ENCODE measurements around the gene RPS6KA2.

The RPS6KA2 gene

GRCh38 chr6:166502453-166502852 is 124.6 kb downstream of the RPS6KA2 start:
- Mint-ChIP-seq H3K4me3 (no peak overlapping the region), H3K27me3 (ENCODE audit: low read depth) (no peaks in the 10 kb centered on the region), H3K9me3 (no peaks in the 10 kb centered on the region), H3K36me3 (ENCODE audit: low read depth) (no peaks in the 10 kb centered on the region), H3K27ac (no peak overlapping the region), H3K4me1 (ENCODE audit: low read depth) (no peaks in the 10 kb centered on the region)
- no peak for DNase-seq (ENCODE audit: low spot score)

GRCh38 chr6:166501246-166501645 is 125.8 kb downstream of the RPS6KA2 start:
- Mint-ChIP-seq H3K4me3 (no peak overlapping the region), H3K27ac (no peak overlapping the region), H3K36me3 (ENCODE audit: low read depth) (no peaks in the 10 kb centered on the region), H3K9me3 (no peaks in the 10 kb centered on the region), H3K4me1 (ENCODE audit: low read depth) (no peaks in the 10 kb centered on the region), H3K27me3 (ENCODE audit: low read depth) (no peaks in the 10 kb centered on the region)
- no peak for DNase-seq (ENCODE audit: low spot score)

- no peaks in the 10 kb centered on the region for H3K9me3 Mint-ChIP-seq
- H3K36me3 Mint-ChIP-seq (ENCODE audit: low read depth): no peaks in the 10 kb centered on the region
- no peak overlapping the region for H3K4me3 Mint-ChIP-seq
- DNase-seq (ENCODE audit: low spot score): no peak
- no peak overlapping the region for H3K27ac Mint-ChIP-seq
- H3K4me1 Mint-ChIP-seq (ENCODE audit: low read depth): no peaks in the 10 kb centered on the region
- H3K27me3 Mint-ChIP-seq (ENCODE audit: low read depth): no peaks in the 10 kb centered on the region
Observed at GRCh38 chr6:166500246-166500645, 126.8 kb downstream of the RPS6KA2 start.

GRCh38 chr6:166499350-166500163 is 127.5 kb downstream of the RPS6KA2 start:
- no peak for DNase-seq (ENCODE audit: low spot score)
- H3K27ac Mint-ChIP-seq: no peak overlapping the region
- no peaks in the 10 kb centered on the region for H3K27me3 Mint-ChIP-seq (ENCODE audit: low read depth)
- H3K36me3 Mint-ChIP-seq (ENCODE audit: low read depth): no peaks in the 10 kb centered on the region
- no peaks in the 10 kb centered on the region for H3K9me3 Mint-ChIP-seq
- H3K4me1 Mint-ChIP-seq (ENCODE audit: low read depth): no peaks in the 10 kb centered on the region
- H3K4me3 Mint-ChIP-seq: no peak overlapping the region

- H3K27me3 Mint-ChIP-seq (ENCODE audit: low read depth): no peaks in the 10 kb centered on the region
- no peak for DNase-seq (ENCODE audit: low spot score)
- H3K4me3 Mint-ChIP-seq: no peak overlapping the region
- no peak overlapping the region for H3K27ac Mint-ChIP-seq
- no peaks in the 10 kb centered on the region for H3K4me1 Mint-ChIP-seq (ENCODE audit: low read depth)
- H3K9me3 Mint-ChIP-seq: no peaks in the 10 kb centered on the region
- no peaks in the 10 kb centered on the region for H3K36me3 Mint-ChIP-seq (ENCODE audit: low read depth)
Observed at GRCh38 chr6:166498661-166499349, 128.2 kb downstream of the RPS6KA2 start.

GRCh38 chr6:166498228-166498627 is 128.8 kb downstream of the RPS6KA2 start:
- no peaks in the 10 kb centered on the region for H3K9me3 Mint-ChIP-seq
- H3K4me1 Mint-ChIP-seq (ENCODE audit: low read depth): no peaks in the 10 kb centered on the region
- no peak overlapping the region for H3K27ac Mint-ChIP-seq
- H3K4me3 Mint-ChIP-seq: no peak overlapping the region
- H3K27me3 Mint-ChIP-seq (ENCODE audit: low read depth): no peaks in the 10 kb centered on the region
- DNase-seq (ENCODE audit: low spot score): no peak
- H3K36me3 Mint-ChIP-seq (ENCODE audit: low read depth): no peaks in the 10 kb centered on the region

GRCh38 chr6:166497087-166497899 is 129.8 kb downstream of the RPS6KA2 start:
- no peaks in the 10 kb centered on the region for H3K27me3 Mint-ChIP-seq (ENCODE audit: low read depth)
- no peak overlapping the region for H3K27ac Mint-ChIP-seq
- no peaks in the 10 kb centered on the region for H3K9me3 Mint-ChIP-seq
- no peak for DNase-seq (ENCODE audit: low spot score)
- H3K4me3 Mint-ChIP-seq: no peak overlapping the region
- no peaks in the 10 kb centered on the region for H3K36me3 Mint-ChIP-seq (ENCODE audit: low read depth)
- H3K4me1 Mint-ChIP-seq (ENCODE audit: low read depth): no peaks in the 10 kb centered on the region

- H3K9me3 Mint-ChIP-seq: no peaks in the 10 kb centered on the region
- no peak for DNase-seq (ENCODE audit: low spot score)
- no peaks in the 10 kb centered on the region for H3K4me1 Mint-ChIP-seq (ENCODE audit: low read depth)
- no peak overlapping the region for H3K4me3 Mint-ChIP-seq
- no peaks in the 10 kb centered on the region for H3K27me3 Mint-ChIP-seq (ENCODE audit: low read depth)
- no peaks in the 10 kb centered on the region for H3K36me3 Mint-ChIP-seq (ENCODE audit: low read depth)
- H3K27ac Mint-ChIP-seq: no peak overlapping the region
Observed at GRCh38 chr6:166496460-166496859, 130.6 kb downstream of the RPS6KA2 start.

GRCh38 chr6:166495487-166496314 is 131.3 kb downstream of the RPS6KA2 start:
- Mint-ChIP-seq H3K9me3 (no peaks in the 10 kb centered on the region), H3K4me3 (no peak overlapping the region), H3K27me3 (ENCODE audit: low read depth) (no peaks in the 10 kb centered on the region), H3K27ac (no peak overlapping the region), H3K36me3 (ENCODE audit: low read depth) (no peaks in the 10 kb centered on the region), H3K4me1 (ENCODE audit: low read depth) (no peaks in the 10 kb centered on the region)
- DNase-seq (ENCODE audit: low spot score): no peak

GRCh38 chr6:166494757-166495486 is 132.1 kb downstream of the RPS6KA2 start:
- H3K36me3 Mint-ChIP-seq (ENCODE audit: low read depth): no peaks in the 10 kb centered on the region
- H3K27ac Mint-ChIP-seq: no peak overlapping the region
- H3K9me3 Mint-ChIP-seq: no peaks in the 10 kb centered on the region
- H3K27me3 Mint-ChIP-seq (ENCODE audit: low read depth): no peaks in the 10 kb centered on the region
- H3K4me3 Mint-ChIP-seq: no peak overlapping the region
- DNase-seq (ENCODE audit: low spot score): peak; percentile 59
- no peaks in the 10 kb centered on the region for H3K4me1 Mint-ChIP-seq (ENCODE audit: low read depth)

GRCh38 chr6:166494101-166494441 is 133.0 kb downstream of the RPS6KA2 start:
- no peaks in the 10 kb centered on the region for H3K4me1 Mint-ChIP-seq (ENCODE audit: low read depth)
- no peak overlapping the region for H3K4me3 Mint-ChIP-seq
- no peaks in the 10 kb centered on the region for H3K27me3 Mint-ChIP-seq (ENCODE audit: low read depth)
- H3K27ac Mint-ChIP-seq: no peak overlapping the region
- H3K9me3 Mint-ChIP-seq: no peaks in the 10 kb centered on the region
- DNase-seq (ENCODE audit: low spot score): no peak
- H3K36me3 Mint-ChIP-seq (ENCODE audit: low read depth): peaks cover 2% of the 10 kb centered on the region

GRCh38 chr6:166493427-166494100 is 133.5 kb downstream of the RPS6KA2 start:
- Mint-ChIP-seq H3K27me3 (ENCODE audit: low read depth) (no peaks in the 10 kb centered on the region), H3K4me3 (no peak overlapping the region), H3K27ac (no peak overlapping the region), H3K4me1 (ENCODE audit: low read depth) (no peaks in the 10 kb centered on the region), H3K9me3 (no peaks in the 10 kb centered on the region), H3K36me3 (ENCODE audit: low read depth) (peaks cover 2% of the 10 kb centered on the region)
- no peak for DNase-seq (ENCODE audit: low spot score)
